ENCODE data around the gene ETV6. TPM values are rescaled to one million over a fixed set of nuclear protein-coding genes. Genes with fewer than 3 reads are reported as not detected.

ETV6 gene
- total RNA-seq, 1 donor from 2014 or later, result 42.0 TPM

GRCh38 chr12:11734580-11735180, 85.2 kb downstream of the ETV6 start:
- DNase-seq (ENCODE audit: low spot score), result no peak

DNA sequence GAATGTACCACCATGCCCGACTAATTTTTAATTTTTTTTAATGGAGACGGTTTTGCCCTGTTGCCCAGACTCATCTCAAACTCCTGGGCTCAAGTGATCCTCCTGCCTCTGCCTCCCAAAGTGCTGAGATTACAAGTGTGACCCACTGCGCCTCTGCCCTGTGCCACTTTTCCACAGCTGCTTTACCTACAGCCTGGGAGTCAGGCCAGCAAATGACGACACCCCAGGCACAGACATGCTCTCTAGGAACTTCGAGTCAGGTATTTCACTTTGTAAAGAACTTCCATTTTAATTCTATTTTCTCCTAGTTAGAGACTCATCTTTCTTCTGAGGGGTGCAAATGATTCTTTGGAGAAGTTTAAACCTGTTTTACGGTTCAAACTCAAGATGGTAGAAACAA, 89.0 kb downstream of the ETV6 start:
- no peak for DNase-seq (ENCODE audit: low spot score)

- no peak for DNase-seq (ENCODE audit: low spot score)
Measured at GRCh38 chr12:11739980-11740577, 90.6 kb downstream of the ETV6 start.

DNA sequence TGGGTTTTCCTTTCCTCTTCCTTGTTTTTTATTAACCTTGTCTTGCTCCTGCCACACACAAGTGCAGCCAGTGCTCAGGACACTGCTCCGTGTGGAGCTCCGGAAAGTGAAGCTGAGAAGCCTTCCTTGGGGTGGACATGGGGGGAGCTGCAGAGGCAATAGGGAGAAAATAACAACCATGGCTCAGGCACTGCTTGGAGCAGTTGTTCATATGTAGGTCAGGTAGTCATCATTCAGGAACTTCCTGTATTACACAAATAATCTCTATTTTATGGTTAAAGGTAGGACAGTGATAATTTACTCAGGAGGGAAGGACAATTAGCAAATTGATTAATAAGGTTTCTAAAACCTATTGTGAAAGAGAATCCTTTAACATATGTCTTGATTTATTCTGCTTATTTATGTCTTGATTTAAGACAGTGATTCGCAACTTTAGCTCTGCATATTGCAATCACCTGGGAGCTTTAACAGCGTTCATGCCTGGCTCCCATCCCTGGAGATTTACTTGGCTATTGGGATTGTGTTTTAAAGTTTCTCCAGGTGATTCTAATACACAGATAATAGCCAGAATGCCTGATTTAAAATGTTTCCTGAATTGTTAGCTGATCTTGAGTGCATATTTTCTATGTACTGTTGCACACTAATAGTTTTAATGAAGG, 92.1 kb downstream of the ETV6 start:
- DNase-seq (ENCODE audit: low spot score), result no peak

DNA sequence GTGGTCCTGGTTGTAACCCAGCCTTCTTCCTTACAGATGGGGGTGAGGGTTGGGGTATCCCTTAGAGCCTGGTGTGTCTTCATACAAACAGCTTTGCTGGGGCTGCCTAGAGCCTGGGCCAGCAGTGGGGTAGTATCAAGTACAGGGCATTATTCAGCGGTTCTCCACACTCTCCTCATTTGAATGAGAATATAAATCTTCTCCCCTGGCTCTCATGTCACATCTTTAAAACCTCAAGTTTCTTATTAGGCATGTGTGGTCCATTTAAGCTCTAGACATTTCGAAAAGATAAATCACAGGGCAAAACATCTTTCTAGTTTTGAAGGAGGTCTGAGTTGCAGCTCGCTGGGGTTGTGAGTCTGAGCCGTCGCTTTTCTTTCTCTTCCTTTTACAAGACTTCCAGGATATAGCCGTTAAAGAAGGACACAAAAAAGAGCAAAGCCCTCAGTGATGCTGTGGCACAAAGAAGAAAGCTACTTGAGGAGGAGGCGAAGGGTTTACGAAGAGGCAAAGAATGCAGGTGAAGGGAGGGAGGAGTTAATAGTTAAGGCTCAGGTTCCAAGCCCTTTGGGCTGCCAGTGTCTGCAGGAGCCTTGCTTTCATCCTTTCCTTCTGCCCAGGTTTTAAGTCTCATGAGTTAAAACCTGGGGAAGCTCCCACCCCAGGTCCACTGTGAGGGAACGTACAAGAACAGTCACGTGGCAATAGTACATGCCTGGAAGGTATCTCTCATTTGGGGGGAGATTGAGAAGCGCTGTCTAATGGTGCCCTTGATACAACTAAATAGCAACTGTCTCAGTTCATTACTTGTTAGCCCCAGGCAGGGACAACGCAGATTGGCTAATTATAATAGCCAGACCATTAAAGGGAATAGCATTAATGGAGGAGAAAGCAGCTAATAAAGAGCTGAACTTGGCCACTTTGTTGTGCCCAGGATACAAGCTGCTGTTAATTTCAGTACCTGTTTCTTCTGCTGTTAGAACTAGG, 94.2 kb downstream of the ETV6 start:
- DNase-seq (ENCODE audit: low spot score), result no peak

GRCh38 chr12:11744410-11744801, 94.9 kb downstream of the ETV6 start:
- no peak for DNase-seq (ENCODE audit: low spot score)

- DNase-seq (ENCODE audit: low spot score), result no peak
Measured at GRCh38 chr12:11745113-11745512, 95.6 kb downstream of the ETV6 start.

DNA sequence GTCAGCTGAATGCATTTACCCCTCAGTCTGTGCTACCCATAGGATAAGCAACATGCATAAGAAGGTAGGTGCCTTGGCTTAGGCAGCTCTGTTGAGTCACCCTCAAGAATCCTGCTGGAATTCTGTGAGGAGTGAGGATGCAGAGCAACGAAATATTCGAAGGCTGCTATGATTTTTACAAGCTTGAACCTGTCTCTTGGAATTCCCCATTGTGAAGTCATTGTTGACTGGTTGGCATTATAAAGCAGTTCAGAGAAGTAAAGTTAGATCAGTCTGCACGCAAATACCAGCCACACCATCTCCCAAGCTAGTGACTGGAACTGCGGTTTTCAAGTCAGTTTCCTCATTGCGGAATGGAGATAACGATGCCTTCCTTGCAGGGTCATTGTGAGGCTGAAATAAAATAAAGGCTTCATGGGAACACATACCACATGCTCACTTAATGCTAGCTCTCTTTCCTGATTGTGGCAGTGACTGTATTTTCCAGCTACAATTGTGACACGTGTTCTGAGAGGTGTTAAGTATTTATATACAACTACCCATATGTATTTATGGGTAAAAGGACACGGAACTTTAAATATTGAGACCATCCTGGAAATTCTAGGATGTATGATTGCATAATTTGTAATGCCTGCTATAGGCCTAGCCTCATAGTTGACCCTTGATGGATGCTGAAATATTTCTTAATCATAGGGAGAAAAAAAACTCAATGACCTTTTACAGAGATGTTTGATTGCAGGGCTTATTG, 96.7 kb downstream of the ETV6 start:
- no peak for DNase-seq (ENCODE audit: low spot score)

DNA sequence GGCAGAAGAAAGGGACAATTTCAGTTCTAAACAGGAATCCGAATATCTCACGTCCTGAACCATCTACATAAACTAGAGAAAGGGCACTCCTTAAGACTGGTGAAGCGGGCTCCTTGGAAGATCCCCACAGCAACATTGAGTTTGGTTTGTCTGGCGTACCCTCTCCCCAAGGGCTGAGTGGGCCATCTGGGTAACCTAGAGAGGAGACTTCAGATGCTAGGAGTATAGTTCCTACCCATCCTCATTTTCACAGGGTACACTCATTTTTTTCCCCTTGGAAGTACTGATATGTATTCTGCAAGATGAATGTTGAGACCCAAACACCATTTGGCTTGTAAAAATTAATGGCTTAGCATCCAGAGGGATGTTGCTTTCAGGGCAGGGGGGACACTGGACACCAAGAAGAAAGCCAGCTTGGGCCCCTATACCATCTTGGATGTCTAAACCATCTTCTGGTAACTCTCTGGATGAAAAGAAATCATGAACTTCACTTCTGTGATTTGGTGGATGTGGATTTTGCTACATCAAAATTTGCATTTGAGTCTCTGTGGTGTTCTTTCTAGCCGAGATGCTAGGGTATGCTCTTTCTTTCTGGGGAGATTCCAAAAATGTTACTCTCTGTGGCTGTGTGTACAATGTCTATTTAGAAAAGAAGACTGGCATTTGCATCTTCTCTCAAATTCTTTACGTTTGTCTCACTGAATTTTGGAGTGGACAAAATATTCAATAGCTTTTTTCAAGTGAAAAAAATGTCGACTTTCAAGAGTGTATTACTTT, 97.7 kb downstream of the ETV6 start:
- no peak for DNase-seq (ENCODE audit: low spot score)

DNA sequence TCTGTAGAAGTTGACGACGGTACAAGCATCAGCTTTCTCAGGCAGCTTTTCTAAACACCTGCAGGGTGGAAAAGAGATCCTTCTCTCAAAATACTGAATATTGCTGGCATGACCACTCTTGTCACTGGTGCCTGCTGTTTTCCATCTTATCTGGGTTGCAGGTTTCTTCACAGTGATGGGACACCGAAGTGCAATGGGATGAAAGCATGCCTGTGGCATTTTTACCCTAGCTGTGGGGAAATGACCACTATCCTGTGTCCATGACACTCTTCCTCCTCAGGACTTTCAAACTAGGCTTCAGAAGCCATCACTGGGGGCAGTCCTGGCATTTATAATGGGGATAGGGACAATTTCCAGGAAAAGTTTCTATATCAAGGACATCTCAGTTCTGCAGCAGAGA, 98.5 kb downstream of the ETV6 start:
- no peak for DNase-seq (ENCODE audit: low spot score)

DNA sequence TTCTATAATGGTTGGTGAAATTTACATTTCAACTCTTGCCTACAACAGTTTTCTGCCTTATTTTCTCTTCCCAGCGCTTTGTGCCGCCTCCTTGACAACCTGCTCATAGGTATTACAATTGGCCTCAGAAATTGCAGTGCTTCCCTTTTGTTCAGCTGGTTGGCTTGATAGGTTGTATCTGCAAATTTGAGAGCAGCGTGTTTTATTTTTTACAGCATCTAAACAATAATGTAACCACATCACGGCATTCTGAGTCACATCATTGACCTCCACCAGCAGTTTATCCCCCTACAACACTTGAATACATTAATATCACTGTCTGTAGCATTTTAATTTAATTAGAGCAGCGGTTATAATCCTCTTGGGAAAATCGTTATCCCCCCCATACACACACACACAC, 99.4 kb downstream of the ETV6 start:
- no peak for DNase-seq (ENCODE audit: low spot score)

DNA sequence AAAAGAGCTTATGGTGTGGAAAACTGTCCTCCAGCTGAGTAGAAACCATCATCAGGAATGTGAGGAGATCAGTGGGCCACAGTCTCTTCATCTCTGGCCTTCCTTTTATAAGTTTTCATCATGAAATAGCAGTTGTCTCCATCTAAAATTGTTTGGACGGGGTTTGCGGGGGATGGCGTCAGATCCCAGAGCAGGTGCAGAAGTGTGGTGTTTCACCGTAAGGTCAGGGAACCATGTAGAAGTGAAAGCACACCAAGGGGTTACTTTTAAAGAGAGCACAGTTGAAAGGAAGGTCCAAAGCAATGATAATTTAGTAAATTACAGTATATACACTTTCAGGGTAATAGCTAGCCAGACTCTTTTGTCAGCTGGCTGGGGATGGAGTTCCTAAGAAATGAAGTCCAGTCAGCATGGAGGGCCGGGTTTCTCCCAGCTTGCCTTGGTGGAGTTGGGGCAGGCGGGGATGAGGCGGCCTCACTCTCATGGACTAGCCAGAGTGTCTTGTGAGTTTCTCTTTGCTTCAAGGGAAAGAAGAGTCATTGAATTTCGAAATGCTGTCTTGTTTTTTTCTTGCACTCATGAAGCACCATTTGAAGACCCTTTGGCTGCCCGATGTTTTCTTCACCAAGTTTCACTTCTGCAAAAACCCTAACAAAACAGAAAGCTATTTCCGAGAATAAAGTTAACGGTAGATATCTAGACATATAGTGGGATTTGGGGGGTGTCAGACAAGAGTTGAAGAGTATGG, 100.6 kb downstream of the ETV6 start:
- DNase-seq (ENCODE audit: low spot score), result no peak

GRCh38 chr12:11752403-11753149, 103.1 kb downstream of the ETV6 start:
- no peak for DNase-seq (ENCODE audit: low spot score)

DNA sequence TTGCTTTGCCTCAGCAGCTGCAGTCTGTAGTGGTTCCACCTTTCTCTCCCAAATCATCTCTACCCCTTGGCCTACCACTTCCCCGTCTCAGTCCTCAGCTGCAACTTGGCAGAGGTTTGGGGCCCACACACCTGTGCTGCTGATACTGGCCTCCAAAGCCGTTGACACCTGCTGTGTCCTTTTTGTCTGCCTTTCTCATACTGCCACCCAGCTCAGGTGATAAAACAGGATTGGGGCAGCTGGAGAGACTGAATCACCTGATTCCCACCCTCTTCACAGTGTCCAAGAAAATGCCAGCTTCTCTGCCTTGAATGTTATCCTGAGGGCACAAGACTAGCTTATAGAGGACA, 103.7 kb downstream of the ETV6 start:
- DNase-seq (ENCODE audit: low spot score), result no peak

- no peak for DNase-seq (ENCODE audit: low spot score)
Measured at GRCh38 chr12:11753826-11754225, 104.4 kb downstream of the ETV6 start.

DNA sequence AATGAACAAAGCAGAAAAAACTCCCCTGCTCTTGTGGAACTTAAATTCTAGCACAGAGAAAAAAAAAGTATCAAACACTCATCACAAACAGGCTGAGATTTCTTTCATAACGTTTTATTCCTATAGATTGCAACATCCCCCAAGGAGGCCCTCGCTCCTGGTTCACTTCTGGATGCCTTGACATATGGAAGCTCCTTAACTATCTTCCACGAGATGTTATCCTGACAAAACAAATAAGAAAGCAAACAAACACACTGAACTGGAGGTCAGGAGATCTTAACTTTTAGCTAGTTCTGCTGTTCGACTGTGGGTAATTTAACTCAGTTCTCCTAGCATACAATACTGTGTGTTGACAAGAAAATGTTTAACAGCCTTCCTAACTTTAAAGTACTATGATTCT, 104.8 kb downstream of the ETV6 start:
- DNase-seq (ENCODE audit: low spot score), result no peak

- DNase-seq (ENCODE audit: low spot score), result no peak
Measured at GRCh38 chr12:11755302-11755930, 105.9 kb downstream of the ETV6 start.

GRCh38 chr12:11756022-11756421, 106.5 kb downstream of the ETV6 start:
- no peak for DNase-seq (ENCODE audit: low spot score)

Data from mesenteric fat pad (tissue), 1 donor.